WERI-Rb-1 (cell line): ENCODE measurements around the gene PHIP.

Experiments used
- DNase-seq: peaks from one replicate; pipeline ENCODE4 v3.0.0-alpha.2; 2020
- H3K27ac ChIP-seq: fragments of 250-450 bp; sonication (Bioruptor Pico); 2 replicates; pipeline ENCODE4 v1.5.1; 2020; ENCODE audit warnings: mild to moderate bottlenecking, moderate library complexity
- H3K27me3 ChIP-seq: fragments of 250-450 bp; sonication (Bioruptor Pico); 2 replicates; pipeline ENCODE4 v1.5.1; 2021; ENCODE audit warnings: mild to moderate bottlenecking, low read depth, moderate library complexity; ENCODE audit not compliant: insufficient read depth, severe bottlenecking
- H3K36me3 ChIP-seq: fragments of 250-450 bp; sonication (Bioruptor Pico); 2 replicates; pipeline ENCODE4 v1.5.1; 2020; ENCODE audit warnings: mild to moderate bottlenecking, moderate library complexity
- H3K4me3 ChIP-seq: 2 replicates; pipeline ENCODE4 v1.5.1; 2011; ENCODE audit warnings: low read depth, mild to moderate bottlenecking, control low read depth, low read length
- H3K9me3 ChIP-seq: fragments of 250-450 bp; sonication (Bioruptor Pico); 2 replicates; pipeline ENCODE4 v1.5.1; 2021; ENCODE audit warnings: mild to moderate bottlenecking, moderate library complexity; ENCODE audit not compliant: severe bottlenecking
- CTCF ChIP-seq: IDR thresholded peaks from 2 replicates; pipeline ENCODE4 v1.5.1; 2011; ENCODE audit warnings: low read depth, mild to moderate bottlenecking, control low read depth, inconsistent platforms, low read length

The PHIP gene

GRCh38 chr6:79031821-79032590 lies 46.0 kb downstream of the PHIP start:
- no peak for TF ChIP-seq CTCF
- H3K4me3 ChIP-seq, result no peak overlapping the region

GRCh38 chr6:79030511-79030910 lies 47.5 kb downstream of the PHIP start:
- no peak for TF ChIP-seq CTCF
- DNase-seq, result no peak
- peaks cover 37% of the 10 kb centered on the region for H3K36me3 ChIP-seq
- no peaks in the 10 kb centered on the region for H3K27me3 ChIP-seq
- no peak overlapping the region for H3K4me3 ChIP-seq
- H3K27ac ChIP-seq, result no peak overlapping the region
- no peaks in the 10 kb centered on the region for H3K9me3 ChIP-seq

More at GRCh38 chr6:79031821-79032590, 46.0 kb downstream of the PHIP start:
- Histone ChIP-seq H3K36me3 (peaks cover 38% of the 10 kb centered on the region), H3K9me3 (no peaks in the 10 kb centered on the region), H3K27me3 (no peaks in the 10 kb centered on the region), H3K27ac (no peak overlapping the region)
- DNase-seq, result no peak

GRCh38 chr6:79030023-79030422 lies 48.0 kb downstream of the PHIP start:
- Histone ChIP-seq H3K4me3 (no peak overlapping the region), H3K27ac (no peak overlapping the region), H3K9me3 (no peaks in the 10 kb centered on the region), H3K36me3 (peaks cover 36% of the 10 kb centered on the region), H3K27me3 (no peaks in the 10 kb centered on the region)
- no peak for TF ChIP-seq CTCF
- no peak for DNase-seq

- H3K36me3 ChIP-seq, result peaks cover 33% of the 10 kb centered on the region
- TF ChIP-seq CTCF, result no peak
Measured at GRCh38 chr6:79028641-79029314, 49.3 kb downstream of the PHIP start.

GRCh38 chr6:79011940-79012339 lies 66.1 kb downstream of the PHIP start:
- H3K27me3 ChIP-seq, result no peaks in the 10 kb centered on the region
- H3K4me3 ChIP-seq, result no peak overlapping the region
- peaks cover 46% of the 10 kb centered on the region for H3K36me3 ChIP-seq
- no peaks in the 10 kb centered on the region for H3K9me3 ChIP-seq
- TF ChIP-seq CTCF, result no peak
- no peak for DNase-seq
- no peak overlapping the region for H3K27ac ChIP-seq

More at GRCh38 chr6:79028641-79029314, 49.3 kb downstream of the PHIP start:
- Histone ChIP-seq H3K9me3 (no peaks in the 10 kb centered on the region), H3K27ac (no peak overlapping the region), H3K4me3 (no peak overlapping the region), H3K27me3 (no peaks in the 10 kb centered on the region)
- no peak for DNase-seq
